ENCODE data around the gene ROBO2.

ROBO2 gene, protein sequence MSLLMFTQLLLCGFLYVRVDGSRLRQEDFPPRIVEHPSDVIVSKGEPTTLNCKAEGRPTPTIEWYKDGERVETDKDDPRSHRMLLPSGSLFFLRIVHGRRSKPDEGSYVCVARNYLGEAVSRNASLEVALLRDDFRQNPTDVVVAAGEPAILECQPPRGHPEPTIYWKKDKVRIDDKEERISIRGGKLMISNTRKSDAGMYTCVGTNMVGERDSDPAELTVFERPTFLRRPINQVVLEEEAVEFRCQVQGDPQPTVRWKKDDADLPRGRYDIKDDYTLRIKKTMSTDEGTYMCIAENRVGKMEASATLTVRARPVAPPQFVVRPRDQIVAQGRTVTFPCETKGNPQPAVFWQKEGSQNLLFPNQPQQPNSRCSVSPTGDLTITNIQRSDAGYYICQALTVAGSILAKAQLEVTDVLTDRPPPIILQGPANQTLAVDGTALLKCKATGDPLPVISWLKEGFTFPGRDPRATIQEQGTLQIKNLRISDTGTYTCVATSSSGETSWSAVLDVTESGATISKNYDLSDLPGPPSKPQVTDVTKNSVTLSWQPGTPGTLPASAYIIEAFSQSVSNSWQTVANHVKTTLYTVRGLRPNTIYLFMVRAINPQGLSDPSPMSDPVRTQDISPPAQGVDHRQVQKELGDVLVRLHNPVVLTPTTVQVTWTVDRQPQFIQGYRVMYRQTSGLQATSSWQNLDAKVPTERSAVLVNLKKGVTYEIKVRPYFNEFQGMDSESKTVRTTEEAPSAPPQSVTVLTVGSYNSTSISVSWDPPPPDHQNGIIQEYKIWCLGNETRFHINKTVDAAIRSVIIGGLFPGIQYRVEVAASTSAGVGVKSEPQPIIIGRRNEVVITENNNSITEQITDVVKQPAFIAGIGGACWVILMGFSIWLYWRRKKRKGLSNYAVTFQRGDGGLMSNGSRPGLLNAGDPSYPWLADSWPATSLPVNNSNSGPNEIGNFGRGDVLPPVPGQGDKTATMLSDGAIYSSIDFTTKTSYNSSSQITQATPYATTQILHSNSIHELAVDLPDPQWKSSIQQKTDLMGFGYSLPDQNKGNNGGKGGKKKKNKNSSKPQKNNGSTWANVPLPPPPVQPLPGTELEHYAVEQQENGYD (N-terminal part only)

DNA sequence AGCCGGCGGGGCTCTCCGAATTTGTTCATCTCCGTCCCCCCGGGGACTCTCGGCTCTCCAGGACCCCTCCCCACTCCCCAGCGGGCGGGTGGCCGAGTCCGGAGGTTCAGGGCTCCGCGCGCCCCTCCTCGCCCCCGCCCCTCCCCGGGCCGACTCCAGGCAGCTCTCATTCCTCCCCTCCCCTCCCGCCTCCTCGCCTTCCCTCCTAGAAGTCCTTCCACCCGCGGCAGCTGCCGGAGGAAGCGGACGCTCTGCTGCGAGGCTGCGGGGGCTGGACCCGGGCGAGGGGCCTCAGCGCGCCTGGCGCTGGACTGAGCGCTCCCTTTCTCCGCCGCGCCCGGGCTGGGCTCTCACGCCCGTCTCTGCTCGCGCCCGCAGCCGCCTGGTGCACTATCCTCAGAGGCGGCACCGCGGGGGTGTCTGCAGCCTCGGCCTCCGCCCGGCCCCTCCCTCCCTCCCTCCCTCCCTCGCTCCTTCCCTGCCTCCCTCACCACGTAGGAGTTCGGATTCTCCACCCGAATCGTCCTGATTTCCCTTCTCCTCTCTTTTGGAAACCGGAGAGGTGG, at the start of gene ROBO2:
Gene ROBO2, plus strand, starts transcription at position 494 of the 566 bp plus-strand sequence. CDS start 687 bp downstream, outside the sequence.
- peak; percentile 35 for DNase-seq (ENCODE audit: low read depth)

DNA sequence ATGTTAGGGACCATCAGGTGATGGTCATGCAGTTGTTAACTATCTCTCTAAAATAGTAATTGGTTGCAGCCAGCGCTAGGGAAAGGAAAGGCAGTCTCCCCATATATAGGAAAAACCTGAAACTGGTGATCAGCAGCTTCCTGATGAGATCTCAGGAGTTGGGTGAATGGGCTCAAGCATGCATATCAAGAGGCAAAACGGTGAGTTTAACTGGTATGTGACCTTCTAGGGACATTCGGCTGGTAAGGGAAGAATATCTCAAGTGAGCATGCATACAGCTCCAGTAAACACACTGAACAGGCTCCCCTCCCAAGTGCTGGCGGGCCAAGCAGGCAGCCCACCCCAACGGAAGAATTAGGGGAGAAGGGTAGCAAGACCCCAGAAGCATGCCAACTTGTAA, 49.3 kb upstream of the ROBO2 start:
- no peak for DNase-seq (ENCODE audit: low read depth)

DNA sequence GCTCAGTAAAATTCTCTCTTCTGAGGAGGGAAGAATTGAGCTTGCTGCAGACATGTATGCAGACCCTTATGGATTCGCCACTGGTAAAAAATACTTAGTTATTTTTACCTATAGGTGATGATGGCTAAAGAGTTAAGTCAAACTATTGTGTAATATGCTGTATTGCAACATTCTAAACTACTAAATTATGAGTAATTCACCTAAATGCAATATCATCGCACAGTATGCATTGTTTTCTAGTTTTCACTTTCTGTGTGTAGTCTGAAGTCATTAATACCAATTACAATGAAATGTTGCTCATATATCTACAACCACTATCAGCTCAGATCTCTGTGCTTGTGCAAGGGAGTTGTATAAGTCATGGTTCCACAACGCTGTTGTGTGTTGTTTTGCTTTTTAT, 48.7 kb upstream of the ROBO2 start:
- DNase-seq (ENCODE audit: low read depth), result no peak

DNA sequence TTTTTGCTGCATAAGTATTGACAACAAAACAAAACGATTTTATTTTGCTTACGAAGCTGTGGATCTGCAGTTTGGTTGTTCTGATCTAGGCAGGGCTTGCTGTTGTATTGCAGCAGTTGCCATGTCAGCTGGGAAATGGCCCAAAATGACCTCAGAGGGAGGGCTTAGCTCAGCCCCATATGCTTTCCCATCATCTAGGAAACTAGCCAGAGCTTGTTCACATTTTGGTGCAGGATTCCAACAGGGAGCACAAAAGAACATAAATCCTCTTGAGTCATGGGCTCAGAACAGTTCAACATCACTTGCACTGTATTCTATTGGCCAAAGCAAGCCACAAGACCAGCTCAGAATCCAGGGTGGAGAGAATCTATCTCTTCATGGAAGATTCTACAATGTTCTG, 42.2 kb upstream of the ROBO2 start:
- peak; percentile 52 for DNase-seq (ENCODE audit: low read depth)

DNA sequence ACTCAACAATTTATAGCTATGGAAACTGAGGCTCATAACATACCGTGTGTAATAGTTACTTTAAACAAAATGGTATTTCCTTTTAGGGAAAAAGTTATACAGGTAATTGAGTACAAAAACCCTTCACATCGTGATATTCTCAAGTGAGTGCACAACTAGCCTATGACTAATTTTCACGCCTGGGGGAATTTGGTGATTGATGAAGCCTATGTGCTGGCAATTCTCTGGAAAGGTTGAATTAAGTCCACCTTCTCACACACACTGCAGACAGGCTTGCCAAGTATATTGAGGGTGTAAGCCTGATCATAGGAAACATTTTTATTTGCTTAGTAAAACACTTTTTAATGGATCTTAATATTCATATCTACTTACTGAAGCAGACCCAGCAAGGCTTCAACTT, 41.3 kb upstream of the ROBO2 start:
- DNase-seq (ENCODE audit: low read depth), result no peak

DNA sequence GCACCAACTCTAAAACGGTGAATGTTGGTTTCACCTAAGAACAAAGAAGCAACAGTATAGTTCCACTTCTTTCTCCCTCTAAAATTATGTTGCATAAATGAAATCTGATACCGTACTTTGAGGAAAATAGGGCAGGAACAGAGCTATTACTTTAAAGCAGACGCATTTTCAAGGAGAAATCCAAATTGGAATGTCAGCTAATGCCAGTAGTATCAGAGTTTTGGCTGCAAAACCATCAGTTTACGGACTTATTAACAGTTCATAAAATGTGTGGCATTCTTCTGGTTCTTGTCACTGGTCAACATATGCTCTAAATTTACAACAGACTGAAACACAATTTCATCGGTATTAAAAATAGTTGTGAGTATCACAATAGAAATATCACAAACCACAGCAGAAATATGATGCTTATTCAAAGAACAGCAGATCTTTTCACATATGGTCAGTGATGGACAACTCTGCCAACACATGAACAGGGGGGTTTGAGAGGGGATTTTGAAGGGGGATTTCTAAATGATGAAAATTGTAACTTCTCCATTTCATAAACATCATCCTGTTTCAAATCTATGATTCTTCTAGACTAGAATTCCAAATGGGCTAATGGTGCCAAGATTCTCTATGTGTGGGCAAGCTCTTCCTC, 38.7 kb upstream of the ROBO2 start:
- peak; percentile 28 for DNase-seq (ENCODE audit: low read depth)

DNA sequence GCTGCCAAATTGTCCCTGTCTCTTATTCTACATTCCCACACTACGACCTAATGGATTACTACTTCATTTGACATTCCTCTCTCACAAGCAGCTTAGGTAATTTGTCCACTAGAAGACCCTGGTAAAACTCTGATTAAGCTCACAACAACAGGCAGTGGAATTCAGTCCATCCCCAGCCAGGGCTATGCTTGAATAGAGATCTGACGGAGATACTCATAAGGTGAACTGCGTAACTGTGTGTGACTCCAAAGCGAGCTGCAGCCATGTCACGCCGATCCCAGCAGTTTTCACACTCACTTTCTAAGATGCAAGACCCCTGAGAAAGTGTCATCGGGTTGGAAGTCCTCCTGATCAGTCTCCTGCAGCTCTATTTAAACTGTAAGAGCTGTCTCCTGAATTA, 25.7 kb upstream of the ROBO2 start:
- no peak for DNase-seq (ENCODE audit: low read depth)

DNA sequence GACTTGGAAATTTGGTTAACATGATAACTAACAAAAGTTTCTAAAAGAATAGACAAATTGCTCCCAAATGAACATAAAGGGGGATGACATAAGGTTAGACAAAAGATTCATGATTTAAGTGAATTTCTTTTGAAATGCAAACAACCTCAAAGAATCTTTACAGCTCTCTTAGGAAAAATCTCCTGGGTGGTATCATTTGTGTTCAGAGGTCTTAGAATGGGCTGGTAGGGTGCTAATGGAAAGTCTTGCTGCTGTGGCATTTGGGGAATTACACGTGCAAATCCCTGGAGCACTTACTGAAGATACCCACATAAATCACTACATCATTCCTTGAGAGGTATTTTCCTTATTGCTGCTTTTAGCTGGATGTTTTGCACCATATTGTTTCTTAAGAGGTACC, 14.4 kb upstream of the ROBO2 start:
- no peak for DNase-seq (ENCODE audit: low read depth)

DNA sequence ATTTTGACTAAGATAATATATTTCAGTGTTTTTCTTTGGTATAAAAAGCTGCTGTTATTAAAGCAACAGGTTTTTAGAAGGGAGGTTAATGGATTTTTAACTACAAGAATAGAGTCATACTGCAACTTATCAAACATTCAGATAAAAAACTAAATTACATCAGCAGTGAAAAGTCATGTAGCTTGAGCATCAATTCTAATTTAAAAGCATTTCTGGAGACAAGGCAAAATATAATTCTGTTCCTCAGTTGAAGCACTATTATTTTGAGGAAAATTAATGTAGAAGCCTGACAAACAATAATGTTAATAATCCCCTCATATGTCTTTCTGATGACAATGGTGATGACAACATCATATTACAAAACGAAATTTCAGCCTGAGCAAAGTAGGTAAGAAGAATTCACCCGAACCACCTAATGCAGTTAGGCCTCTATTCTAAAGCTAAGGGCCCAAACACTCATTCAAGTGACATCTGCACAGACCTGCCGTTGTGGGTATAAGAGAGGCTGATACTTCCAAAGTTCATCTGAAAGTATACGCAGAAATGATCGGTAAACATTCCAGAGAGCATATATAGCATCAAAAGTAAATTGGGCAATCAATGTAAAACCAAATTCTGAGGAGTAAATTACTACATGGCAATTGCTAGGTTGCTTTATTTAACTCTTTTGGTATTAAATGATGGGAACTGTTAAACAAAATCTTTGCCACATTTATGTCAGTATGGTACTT, 12.8 kb upstream of the ROBO2 start:
- DNase-seq (ENCODE audit: low read depth), result no peak

DNA sequence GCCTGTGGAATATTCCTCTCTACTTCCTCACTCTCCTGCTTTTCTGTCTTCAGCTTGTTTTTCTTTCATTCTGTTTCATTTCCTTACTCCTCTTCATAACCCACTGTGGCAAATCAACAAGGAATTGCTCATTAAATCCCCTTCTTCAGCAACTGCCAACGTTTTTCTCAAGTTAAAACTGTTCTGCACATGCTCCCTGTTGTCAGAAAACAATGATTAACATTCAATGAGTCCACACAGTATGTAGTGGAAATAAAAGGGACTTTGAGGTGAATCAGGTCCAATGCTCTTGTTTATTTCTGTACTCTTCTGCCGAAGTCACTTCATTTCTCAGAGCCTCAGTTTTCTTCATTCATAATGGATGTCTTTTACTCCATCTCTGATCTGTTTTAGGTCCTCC, 11.9 kb upstream of the ROBO2 start:
- no peak for DNase-seq (ENCODE audit: low read depth)

DNA sequence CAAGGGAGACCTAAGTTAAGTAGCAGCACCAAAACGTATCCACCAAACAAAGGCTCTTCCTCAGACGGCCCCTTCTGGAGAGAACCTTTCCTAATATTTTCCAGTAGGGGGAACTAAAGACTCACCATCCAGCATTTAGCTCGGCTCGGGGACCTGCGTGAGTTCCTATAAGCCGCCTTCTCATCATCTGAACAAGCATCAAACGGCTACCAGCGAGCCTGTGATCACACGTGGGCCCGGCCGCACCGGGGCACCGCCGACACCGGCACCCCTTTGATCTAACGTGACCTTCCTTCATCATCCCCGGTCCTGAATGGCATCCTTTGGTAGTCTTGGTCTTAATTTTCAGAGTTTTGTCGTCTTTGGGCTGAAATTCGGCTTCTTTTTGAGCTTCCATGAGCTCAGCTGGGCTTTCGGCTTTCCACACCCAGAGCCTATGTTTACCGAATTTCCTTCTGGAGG, 1.4 kb upstream of the ROBO2 start:
- DNase-seq (ENCODE audit: low read depth), result peak; percentile 78

DNA sequence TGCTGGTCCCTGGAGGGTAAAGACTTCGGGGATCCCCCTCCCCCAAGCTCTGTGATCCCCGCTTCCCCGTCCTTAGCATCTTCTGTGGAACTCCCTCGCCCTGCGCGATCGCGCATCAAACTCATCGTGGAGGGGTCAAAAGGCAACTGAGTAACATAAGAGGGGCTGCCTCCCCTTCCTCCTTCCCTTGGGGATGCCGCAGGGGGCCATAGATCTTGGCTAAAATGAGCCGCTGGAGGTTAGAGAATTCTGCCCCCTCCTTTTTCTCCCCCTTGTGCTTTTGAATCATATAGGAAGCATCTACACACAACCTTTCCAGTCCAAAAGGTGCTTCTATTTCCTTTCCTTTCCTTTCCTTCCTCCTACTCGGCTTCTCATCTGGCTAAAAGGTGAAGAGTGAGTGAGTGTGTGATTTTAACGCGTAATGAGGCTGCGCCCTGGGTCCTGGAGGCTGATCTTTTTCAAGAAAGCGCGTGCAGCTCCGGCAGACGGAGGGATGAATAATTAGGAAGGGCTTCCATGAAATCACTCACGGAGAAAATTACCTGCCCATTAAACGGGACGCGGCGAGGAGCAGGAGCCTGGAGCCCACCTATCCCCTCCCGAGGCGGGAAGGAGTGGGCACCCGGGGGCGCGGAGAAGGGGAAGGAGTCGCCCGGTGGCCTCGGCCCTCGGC, 831 bp upstream of the ROBO2 start:
- peak; percentile 6 for DNase-seq (ENCODE audit: low read depth)

DNA sequence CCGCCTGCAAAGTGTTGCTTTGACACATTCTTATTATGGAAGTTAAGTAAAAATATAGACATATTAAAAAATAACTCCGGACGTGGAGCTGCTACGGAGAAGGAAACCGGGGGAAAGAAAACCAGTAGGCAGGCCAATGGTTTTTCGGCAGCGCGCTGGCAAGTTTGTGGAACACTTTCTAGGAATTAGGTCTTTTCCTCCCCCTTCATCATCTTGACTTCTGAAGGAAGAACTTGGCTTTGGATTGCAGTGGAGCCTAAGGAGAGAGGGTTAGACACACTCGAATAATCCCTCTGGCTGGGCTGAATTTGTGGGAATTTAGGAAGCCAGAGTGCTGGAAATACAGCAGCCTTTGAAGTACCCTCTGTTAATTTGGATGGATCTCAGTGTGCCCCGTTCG, 317 bp downstream of the ROBO2 start:
- peak; percentile 4 for DNase-seq (ENCODE audit: low read depth)

DNA sequence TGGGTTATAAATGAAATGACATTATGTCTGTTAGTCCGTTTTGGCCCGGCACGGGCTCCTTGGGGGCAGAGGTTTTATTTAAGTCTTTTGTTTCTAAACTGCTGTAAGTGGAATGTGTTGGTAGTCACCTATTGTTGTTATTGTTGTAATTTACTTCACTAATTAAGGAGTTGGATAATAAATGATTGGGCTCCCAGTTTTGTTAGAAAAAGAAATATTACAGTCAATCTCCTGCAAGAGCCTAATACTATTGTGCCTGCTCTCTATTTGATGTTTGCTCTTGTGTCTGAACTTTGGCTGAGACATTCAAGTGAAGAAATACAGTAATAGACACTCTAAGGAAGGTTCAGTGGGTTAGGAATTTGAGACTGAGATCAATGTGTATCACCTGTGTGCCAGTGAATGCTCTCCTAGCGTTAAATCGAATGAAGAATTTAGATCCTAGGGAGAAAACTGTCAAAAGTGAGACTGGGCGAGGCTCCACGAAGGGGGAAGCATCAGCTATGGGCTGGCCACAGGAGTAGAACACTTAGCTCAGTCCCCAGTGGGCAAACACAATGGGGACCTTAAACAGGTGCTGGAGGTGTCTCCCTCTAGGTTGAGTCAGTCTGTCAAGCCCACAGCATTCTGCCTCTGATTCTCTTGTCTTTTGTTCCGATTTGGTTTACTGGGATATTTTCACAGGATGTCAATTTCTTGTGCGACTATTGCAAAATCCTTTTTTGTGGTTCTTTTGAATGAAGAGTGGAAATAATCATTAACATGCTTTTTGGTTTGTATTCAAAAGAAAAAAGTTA, 1.2 kb downstream of the ROBO2 start:
- no peak for DNase-seq (ENCODE audit: low read depth)

DNA sequence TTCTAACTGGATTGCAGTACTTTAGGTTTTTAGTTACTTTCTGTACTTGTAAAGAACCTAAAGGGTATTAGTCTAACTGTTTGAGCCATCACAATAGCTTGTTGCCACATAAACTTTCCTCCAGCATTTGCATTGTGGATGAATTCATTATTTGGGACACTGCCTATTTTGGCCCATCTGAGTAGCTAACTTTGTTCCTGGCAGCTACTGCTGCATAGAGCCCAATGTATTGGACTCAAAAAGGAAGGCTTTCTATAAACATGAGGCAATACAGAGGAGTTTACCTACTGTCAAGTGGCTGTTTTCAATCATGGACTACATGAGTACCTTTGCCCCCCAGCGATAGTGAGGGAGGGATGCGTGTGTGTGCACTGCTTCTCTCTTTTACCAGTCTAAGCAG, 1.9 kb downstream of the ROBO2 start:
- DNase-seq (ENCODE audit: low read depth), result peak; percentile 6

DNA sequence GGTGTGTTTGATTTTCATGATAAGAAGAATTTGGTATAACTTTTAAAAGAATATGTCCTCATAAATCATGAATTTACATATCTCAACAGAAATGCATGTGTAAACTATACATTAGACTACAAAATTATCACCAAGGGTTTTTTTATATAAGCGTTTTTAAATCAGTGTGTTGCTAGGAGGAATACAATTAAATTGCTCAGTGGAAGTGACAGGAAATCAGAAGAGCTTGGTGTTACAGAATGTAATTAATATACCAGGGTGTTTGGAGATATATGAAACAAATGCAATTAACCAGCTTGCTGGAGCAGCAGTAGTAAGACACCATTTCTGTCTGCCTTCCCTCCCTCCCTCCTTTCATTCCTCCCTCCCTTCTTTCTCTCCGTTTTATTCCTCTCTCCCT, 2.4 kb downstream of the ROBO2 start:
- no peak for DNase-seq (ENCODE audit: low read depth)

DNA sequence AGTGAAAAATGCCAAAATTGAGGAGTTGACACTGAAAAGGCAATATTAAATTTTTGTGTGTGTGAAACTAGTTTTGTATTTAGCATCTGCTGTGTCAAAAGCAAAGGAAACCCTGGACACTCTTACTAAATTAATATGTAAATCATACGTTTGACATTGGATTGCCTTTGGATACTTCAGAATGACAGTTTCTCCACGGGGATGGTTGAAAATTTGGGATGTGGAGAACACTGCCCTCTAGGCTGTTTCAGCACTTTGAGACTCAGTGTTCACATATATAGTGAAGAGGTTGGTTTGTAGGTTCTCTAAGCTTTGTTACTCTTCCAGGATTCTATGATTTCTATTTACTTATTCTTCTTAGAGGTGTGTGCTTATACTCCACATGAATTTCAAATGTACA, 3.0 kb downstream of the ROBO2 start:
- no peak for DNase-seq (ENCODE audit: low read depth)

DNA sequence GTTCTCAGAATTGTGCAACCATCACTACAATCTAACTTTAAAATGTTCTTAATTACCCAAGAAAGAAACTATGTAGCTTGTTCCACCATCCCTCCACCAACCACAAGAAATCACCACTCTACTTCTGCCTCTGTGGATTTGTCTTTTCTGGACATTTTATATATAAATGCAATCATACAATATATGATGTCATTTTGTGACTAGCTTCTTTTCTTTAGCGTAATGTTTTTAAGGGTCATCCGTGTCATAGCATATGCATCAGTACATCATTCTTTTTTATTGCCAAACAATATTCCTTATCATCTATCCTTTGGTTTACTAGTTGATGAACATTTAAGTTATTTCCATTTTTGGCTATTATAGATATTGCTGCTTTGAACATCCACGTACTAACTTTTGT, 5.8 kb downstream of the ROBO2 start:
- no peak for DNase-seq (ENCODE audit: low read depth)

DNA sequence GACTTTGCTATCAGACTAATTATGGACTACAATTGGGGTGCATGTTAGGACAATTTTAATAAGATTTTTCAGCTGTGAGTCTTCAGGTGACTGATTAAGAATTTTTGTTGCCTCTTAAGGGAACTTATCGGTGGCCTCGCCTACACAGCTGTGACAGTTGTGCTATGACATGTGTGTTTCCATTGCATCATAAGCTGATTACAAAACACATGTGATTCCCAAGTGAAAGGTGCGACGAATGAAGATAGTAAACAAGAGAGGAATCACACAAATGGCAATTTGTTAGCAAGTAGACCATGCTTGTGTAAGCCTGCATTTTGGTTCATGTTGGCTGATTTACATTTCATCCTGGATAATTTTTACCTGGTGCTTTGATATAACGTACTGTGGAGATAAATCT, 8.3 kb downstream of the ROBO2 start:
- DNase-seq (ENCODE audit: low read depth), result no peak

DNA sequence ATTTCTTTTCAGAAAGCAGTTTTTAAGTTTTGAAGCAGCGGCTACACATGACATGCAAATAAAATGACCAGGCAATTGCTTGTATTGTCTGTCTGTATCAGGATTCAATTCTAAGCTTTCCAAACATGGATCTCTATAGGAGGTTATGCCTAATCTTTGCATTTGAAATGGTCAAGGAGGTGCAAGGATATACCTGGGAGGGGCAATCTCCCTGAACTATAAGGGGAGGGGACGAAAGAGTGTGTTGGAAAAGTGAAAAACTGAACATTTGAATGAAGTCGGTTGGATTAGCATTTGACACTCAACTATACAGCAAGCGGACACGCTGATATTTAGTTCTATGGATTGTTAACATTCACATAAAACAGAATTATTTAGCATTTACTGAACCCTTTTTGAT, 11.7 kb downstream of the ROBO2 start:
- no peak for DNase-seq (ENCODE audit: low read depth)

Data from fibroblast of gingiva (primary cell).